NOMO-1 (cell line): ENCODE data around the gene FAM229A.

Experiments
- DNase-seq, 2 experiments: peaks; one replicate each; lab custom pipeline; 2025; ENCODE audit not compliant: unreplicated experiment in 2 of 2; lab: John Stamatoyannopoulos, UW

FAM229A gene

DNA sequence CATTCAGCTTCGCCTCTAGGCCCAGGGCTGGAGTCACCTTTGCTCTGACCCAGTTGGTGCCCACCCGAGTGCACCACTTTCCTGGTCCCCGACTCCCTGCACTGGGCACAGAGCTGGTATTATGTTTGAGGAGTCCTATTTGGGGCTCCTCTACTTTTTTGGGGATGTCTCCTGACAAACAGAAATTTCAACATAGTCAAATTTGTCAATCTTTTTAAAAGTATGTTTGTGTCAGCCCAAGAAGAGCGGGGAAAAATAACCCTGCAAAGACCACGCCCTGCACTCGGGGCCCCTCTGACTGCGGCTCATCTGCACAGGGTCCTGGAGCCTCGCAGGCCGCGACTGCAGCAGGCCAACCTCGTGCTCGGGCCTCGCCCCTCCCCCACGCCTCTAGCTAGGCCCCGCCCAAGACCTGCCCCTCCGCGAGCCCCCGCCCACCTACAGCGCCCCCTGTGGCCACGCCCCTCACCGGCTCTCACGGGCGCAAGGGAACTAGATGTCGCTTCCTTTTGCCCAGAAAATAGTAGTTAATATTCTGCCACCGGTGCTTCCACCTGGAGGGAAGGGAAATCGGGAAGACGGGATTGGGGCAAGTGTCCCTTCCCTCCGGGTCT lies 11.4 kb downstream of the FAM229A start:
- DNase-seq = peak; percentile 72 to 79

DNA sequence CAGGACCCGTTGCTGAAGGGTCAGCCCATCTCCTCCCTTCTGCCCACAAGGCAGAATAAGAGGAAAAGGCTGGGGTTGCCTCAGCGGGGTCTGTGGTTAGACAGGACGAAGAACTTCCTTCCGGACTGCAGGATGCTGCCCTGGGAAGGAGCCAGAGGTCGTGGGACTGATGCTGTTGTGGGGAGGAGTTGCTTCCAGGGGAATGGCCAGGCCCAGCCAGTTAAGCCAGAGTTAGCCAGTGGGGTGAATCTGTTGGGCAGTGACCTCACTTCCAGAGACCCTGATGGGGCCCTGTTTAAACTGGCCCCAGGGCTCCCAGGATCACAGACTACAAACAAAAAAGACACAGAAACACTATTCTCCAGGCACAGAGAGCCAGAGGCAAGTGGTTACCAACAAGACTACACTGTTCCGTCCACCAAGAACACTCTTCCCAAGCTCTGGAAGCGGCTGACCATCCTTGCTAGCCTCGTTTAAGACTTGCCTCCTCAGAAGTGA lies 13.0 kb downstream of the FAM229A start:
- peak in 1 of 2 experiments; percentile 4 for DNase-seq

DNA sequence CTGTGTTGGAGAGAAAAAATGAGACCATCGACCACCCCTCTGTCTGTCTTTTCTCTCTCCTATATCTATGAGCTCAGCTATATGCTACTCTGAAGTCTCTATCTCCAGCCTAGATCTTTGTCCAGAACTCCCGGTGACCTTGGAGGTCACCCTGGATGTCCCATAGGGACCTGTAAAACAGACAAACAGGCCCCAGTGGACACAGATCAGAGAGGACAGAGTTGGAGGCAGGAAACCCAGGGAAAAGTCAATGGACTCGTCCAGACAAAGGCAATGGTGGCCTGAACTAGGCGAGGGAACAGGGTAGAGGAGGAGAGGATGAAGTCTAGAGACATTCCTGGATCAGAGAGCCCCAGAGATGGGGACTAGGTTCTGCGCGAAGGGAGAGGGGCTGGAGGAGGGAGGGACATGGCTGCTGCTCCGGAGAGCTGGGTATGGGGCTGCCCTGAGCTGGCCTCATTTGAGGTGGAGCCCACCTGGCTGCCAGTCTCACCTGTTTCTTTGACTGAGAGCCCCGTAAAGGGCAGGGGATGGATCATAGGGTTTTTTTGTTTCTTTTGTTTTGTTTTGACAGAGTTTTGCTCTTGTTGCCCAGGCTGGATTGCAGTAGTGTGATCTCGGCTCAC lies 15.6 kb downstream of the FAM229A start:
- no peak for DNase-seq

DNA sequence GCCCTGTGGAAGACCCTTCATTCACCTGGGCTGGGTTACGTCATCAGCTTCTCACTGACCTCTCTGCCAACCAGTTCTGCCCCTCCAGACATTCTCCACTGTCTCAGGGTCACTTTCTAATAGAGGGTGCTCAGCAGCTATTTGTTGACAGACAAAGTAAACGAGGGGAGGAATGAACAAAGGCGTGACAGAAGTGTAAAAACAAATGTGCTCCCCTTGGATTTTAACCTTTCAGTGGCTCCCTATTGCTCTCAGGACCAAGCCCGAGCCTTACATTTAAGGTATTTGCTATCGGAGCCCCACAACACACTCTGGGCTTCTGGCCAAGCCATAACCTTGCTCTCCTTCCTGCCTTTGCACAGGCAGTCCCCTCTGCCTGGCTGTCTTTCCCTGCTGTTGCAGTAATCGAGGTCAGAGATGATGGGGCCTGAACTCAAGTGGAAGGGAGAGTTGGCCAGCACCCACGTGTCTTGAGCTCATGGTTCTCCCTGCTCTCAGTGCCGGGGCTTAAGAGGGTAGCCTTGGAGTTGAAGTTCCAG lies 16.9 kb downstream of the FAM229A start:
- DNase-seq = no peak

DNA sequence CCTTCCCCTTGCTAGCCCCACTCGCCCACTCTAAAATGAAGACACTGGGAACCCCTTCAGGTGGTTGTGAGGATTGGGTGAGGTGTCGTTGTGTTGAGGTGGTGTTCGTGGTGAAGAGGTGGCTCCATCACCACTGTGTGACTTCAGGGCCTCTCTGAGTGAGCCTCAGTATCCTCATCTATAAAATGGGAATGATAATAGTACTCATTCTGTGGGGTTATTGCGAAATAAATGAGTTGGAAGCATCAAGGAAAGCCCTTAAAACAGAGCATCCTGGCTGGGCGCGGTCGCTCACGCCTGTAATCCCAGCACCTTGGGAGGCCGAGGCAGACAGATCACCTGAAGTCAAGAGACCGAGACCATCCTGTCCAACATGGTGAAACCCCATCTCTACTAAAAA lies 19.6 kb downstream of the FAM229A start:
- DNase-seq = no peak

DNA sequence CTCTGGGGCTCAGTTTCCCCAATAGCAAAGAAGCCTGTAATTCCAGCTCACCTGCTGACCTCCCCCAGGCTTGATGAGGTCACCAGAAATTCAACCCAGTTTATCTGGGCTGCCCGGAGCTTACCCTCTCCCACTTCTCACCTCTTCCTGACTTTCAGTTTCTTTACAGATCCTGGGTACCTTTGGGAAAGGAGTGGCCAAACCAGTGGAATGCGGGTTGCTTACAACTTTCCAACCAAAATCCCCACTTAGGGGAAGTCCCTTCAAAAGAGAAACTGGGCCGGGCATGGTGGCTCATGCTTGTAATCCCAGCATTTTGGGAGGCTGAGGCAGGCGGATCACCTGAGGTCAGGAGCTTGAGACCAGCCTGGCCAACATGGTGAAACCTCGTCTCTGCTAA lies 20.3 kb downstream of the FAM229A start:
- DNase-seq = no peak

DNA sequence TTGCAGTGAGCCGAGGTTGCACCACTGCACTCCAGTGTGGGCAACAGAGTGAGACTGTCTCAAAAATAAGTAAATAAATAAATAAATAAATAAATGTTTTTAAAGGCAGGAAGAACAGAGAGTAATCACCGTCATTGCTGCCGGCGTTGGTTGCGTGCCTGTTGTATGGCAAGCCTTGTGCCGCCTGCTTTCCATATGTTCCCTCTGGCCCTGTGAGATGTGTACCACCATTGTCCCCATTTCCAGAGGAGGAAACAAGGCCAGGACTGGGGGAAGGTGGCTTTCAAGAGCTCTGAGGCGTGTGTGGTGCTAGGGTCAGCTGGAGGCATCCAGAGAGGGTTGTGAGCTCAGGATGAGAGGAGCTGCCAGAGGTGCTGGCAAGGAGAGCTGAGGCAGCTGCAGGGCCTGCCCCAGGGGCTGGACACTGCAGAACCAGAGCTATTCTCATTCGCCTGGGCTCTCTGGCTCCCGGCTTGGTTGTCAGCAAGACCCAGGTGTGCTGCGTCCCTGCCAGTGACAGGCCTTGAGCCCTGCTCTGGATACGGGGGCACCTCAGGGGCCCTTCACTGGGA lies 21.0 kb downstream of the FAM229A start:
- no peak for DNase-seq

DNA sequence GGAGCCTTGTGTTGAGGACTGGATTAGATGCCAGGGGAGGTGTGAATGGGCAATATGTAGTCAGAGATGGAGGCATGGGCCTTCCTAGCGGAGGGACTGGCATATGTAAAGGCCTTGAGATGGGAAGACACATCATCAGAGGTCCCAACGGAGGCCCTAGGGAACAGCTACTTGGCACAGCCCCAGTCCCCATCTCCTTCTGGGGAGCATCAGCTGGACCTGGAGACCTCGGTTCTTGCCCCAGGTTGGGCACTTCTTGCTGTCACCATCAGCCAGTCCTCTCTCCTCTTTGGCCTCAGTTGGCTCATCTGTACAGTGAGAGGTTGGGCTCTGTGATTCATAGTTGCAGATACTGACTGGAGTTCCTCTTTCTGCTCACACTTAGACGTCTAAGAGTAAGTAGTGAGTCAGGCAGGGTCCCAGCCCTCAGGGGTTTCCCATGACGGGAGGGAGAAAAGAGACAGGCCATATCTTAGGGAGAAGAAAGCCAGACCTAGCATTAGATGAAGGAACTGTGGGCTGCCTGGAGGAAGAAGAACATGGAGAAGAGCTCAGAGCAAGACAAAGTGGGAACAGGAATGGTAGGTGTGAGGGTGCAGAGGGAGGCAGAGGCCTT lies 22.8 kb downstream of the FAM229A start:
- peak; percentile 34 to 85 for DNase-seq

DNA sequence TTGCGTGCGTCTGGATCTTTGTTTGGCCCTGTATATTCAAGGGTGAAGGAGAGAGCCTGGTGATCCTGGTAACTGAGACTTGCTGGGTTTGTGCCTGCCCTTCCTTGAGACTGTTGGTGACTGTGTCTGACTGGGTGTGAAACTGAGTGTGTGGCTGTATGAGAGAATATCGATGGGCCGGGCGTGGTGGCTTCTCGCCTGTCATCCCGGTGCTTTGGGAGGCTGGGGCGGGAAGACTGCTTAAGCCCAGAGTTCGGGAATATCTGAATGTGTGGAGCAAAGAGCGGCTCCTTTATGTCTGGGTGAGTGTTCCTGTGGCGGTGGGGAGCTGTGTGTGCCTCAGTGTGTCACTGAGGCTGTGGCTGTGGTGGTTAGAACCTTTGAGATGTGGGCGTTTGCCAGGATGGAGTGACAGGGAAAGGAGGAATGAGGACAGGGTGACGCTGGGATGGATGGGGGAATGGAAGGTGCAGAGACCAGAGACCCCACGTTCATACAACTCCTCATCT lies 23.6 kb downstream of the FAM229A start:
- no peak for DNase-seq

DNA sequence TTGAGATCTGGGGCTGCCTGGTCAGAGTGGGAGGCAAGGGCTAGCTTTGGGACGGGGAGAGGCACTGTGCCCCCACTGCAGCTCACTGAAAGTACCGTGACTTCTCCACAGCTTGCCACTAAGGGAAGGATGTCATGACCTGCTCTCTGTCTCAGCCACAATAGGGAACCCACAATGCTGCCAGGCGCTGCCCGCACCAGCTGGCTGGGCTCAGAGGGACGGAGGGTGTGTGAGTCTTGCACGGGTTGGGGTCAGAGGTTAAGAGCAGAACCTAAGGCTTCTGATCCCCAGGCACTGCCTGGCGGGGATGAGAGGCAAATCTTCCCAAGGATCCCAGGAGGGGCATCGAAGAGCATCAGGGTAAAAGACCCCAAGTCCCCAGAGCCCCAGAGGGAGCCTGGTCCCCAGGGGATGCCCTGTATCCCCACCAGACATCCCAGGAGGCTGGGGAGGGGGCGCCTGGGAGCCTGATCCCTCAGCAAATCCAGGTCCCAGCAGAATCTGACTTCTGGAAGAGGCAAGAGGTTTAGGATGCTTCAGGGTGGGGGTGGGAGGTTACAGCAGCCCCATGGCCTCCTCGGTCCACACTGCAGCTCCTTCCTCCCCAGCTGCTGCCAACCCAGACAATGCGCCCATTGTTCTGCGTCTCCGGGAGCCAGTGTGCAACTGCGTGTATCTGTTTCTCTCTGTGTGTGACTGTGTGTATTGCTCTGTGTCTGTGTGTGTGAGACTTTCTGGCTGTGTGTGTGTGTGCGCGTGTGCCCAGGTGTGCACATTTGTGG lies 24.2 kb downstream of the FAM229A start:
- DNase-seq = peak; percentile 50 to 62

DNA sequence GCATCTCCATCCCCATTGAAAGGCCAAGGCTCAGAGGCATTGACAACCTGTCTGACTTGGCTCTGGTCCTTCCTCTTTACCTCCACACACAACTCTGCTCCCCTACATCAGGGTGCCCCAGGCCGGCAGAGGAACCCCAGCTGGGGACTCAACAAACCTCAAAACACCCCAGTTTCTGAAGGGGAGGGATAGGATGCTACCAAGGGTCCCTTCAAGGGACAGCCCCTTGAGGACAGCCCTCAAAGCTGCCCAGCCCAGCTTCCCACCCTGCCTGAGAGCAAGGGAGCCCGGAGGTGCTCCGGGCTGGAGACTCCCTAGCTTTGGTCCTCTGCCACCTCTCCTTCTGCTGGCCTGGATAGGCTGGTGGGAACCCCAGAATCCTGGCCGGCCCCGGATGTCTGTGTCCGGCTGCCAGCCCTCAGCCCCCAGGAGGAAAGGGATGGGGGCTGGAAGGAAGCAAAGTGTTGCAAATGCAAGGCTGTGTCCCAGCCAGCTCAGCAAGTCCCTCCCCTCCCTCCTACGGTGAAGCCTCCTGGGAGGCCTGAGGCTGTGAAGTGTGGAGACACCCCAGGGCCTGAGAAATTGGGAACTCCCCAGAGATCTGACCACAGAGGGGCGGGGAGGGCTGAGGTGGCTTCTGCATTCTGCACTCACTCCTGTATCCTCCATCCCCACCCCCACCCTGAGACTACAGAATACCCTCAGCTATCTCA lies 25.2 kb downstream of the FAM229A start:
- DNase-seq = peak; percentile 67 to 71

DNA sequence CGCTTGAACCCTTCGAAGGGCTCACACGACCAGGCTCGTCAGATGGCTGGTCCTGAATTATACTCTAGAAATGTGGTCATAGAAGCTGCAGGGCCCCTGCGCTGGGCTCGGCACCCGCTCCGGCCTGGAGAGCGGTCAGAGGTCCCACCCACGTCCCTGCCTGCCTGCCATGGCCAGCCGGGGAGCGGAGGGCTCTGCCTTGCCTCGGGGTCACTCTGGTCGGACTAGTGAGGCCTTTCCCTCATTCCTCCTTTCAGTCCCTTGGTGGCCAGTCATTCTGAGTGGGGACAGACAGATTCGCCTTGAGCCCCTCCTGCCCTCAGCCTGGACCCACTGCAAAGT lies 25.7 kb downstream of the FAM229A start:
- DNase-seq = no peak

DNA sequence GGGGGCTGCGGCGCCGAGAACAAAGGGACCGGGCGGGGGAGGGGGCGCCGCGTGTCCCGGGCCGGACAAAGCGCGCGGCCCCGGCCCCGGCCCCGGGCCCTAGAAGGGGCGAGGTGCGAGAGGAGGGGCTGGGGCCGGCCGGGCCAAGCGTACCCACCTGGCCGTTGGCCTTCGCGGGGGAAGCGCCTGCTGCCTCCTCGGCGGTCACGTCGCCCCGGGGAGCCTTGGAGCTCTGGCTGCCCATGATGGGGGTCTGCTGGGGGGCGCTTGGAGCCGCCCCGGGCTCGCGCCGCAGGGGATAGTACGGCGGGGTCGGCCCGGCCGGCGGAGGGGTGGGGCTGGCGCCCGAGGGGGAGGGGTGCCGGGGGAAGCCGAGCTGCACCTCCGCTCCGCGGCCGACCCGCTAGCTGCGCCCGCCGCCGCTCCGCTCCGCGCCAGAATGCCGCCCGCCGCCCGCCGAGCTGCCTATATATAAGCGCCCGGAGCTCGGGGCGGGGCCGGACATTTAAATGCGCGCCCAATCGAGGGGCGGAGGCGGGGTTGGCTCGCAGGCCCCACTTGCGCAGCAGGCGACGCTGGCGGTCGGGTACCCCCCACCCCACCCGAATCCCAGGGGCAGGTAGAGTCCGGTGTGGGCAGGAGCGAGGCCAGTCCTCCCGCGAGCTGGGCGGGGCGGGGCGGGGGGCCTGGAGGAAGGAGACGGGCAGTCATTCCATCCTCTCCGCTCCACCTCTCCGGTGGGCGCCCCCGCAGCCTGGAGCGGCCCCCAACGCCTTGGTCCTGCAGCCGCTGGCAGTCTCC lies 26.3 kb downstream of the FAM229A start, which contains the start of gene MARCKSL1:
MARCKSL1 (minus strand) TSS at position 444 of the 801 bp plus-strand sequence; CDS start at position 244, 200 bp downstream.
- DNase-seq = peak; percentile 57 to 70

DNA sequence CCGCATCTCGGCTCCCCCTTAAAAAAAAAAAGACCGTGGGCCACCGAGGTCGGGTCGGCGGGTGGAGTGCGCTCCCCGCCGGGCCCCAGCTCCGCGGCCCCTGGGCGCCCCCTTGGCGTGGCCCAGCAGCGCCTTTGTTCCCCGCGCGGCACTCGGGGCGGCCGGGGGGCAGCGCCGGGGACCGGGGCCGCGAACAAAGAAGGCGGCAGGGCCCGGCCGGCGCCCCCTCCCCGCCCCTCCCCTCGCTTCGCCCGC lies 26.8 kb downstream of the FAM229A start:
- no peak for DNase-seq

DNA sequence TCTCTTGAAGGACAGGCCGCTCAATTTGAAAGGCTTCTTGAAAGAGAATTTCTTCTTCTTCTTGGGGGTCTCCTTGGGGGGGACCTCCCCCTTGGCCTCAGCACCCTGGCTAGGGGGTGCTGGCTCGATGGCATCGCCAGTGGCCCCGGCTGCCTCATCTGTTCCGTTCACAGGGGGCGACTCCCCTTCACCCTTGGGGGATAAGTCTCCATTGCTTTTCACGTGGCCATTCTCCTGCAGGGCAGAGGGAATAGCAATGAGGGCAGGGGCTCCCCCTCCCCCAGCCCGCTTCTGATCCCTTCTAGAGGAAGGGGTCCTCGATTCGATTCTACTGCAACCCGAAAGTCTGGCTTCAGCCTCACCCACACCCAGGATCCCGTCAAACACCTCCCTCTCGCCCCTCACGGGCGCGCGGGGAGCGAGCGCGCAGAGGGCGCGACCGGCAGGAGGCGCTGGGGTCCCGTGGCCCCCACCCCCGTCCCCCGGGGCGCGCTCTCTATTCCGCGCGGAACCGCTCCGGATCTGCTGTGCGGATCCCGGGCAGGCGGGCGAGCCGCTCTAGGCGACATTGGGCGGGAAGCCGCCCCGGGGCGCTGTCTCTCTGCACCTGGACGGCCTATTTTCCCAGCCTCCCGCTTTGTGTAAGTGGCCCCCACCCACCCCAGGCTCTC lies 27.3 kb downstream of the FAM229A start:
- DNase-seq = peak; percentile 8 to 12

DNA sequence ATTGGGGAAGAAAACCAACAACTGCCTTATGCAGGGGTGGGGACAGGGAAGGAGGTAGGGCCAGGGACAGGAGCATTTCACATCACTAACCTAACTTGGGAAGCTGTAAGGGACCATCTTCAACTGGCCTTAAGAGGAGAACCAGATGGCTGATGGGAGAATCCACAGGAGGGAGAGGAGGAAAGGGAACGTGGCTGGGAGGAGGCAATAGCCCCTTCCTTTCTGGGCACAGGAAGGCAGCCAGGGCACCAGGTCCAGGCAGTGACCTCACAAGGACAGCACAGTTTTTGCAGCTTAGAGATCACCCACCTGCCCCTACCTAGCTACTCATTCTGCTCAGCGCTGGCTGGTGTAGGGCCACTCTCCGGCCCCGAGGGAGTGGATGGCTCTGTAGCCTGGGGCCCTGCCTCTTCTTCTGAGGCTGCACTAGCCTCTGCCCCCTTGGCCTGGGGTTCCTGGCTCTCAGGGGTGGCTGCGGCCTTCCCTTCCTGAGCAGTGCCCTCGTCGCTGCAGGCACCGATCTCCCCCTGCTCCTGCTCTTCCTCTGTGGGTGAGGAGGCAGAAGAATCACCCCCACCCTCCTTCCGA lies 27.9 kb downstream of the FAM229A start:
- DNase-seq = no peak

DNA sequence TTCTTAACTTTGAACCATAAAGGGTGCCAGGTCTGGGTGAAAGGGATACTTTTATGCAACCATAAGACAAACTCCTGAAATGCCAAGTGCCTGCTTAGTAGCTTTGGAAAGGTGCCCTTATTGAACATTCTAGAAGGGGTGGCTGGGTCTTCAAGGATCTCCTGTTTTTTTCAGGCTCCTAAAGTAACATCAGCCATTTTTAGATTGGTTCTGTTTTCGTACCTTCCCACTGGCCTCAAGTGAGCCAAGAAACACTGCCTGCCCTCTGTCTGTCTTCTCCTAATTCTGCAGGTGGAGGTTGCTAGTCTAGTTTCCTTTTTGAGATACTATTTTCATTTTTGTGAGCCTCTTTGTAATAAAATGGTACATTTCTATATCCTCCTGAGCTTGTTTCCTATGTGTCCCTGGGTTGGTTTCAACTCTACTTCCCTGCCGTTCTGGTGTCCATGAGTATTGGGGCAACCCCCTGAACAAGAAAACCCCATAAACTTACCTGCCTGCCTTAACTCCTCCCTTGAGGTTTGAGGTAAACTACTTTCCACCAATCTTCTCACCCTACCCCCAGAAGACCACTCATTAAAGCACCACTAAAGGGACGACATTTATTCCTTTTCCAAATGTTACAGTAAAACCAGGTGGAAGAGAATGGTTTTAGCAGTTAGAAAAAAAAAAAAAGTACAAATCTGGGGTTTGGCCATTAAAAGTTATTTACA lies 28.9 kb downstream of the FAM229A start:
- no peak for DNase-seq
